ENCODE results near the gene REST. TPM values are rescaled to one million over a fixed set of nuclear protein-coding genes. Genes with fewer than 3 reads are reported as not detected.

REST gene
- polyA plus RNA-seq, 1 of the 3 experiments (the other 2 are of a cell fraction), result 6.0 TPM

- Histone ChIP-seq H3K9me2 (no peaks in the 10 kb centered on the region), H3K9ac (no peak overlapping the region), H3K4me2 (no peak overlapping the region), H3K36me3 (replicated peaks in 1 of 2; ENCODE audit: control insufficient read depth in 1 of 2, insufficient read depth in 2 of 2, low read length in 1 of 2) (peaks cover 0 to 17% of the 10 kb centered on the region in 2 experiments), H3K27ac (ENCODE audit: low read depth in 2 of 2, low read length in 1 of 2) (no peak overlapping the region; a peak in 1 of 4 replicates), H4K20me1 (ENCODE audit: insufficient read depth) (no peaks in the 10 kb centered on the region), H3K9me3 (no peaks in the 10 kb centered on the region), H3F3A (replicated peaks; ENCODE audit: insufficient read depth) (peaks cover 8% of the 10 kb centered on the region), H3K79me2 (ENCODE audit: insufficient read depth) (no peaks in the 10 kb centered on the region), H3K4me1 (ENCODE audit: control insufficient read depth in 1 of 2, insufficient read depth in 2 of 2, low read depth in 1 of 2, low read length in 1 of 2) (no peaks in the 10 kb centered on the region), H3K4me3 (ENCODE audit: low read depth in 2 of 2, low read length in 1 of 2) (no peak overlapping the region), H2AFZ (ENCODE audit: low read depth) (no peak overlapping the region), H3K27me3 (ENCODE audit: insufficient read depth) (no peaks in the 10 kb centered on the region)
- DNase-seq, result no peak
- WGBS (ENCODE audit: low lambda C conversion rate), result 68% methylated on average over 7 of the region's 7 CpGs
- ChIA-PET CTCF (no interaction called here), POLR2A (no interaction called here)
- no peak for TF ChIP-seq TEAD4 (IDR thresholded peaks at IDR 0.05; ENCODE audit: borderline replicate concordance, insufficient read depth)
- TF ChIP-seq MXI1 (IDR thresholded peaks at IDR 0.05; ENCODE audit: low read depth, low read length), result no peak
- no peak for TF ChIP-seq GATA2 (CRISPR knock-in tag; IDR thresholded peaks at IDR 0.05)
- no peak for TF ChIP-seq ELF1 (IDR thresholded peaks at IDR 0.05)
- TF ChIP-seq SIN3A (IDR thresholded peaks at IDR 0.05; ENCODE audit: borderline replicate concordance, low read depth, low read length), result no peak
Observed at GRCh38 chr4:56958111-56958517, 50.4 kb downstream of the REST start.

- no peak for DNase-seq
- peaks cover 8% of the 10 kb centered on the region for H3F3A ChIP-seq (replicated peaks; ENCODE audit: insufficient read depth)
- no peak overlapping the region for H3K9ac ChIP-seq
- H3K27ac ChIP-seq (ENCODE audit: low read depth in 2 of 2, low read length in 1 of 2), result no peak overlapping the region
- H3K9me2 ChIP-seq, result no peaks in the 10 kb centered on the region
- no peaks in the 10 kb centered on the region for H3K9me3 ChIP-seq
- H4K20me1 ChIP-seq (ENCODE audit: insufficient read depth), result no peaks in the 10 kb centered on the region
- peaks cover 0 to 24% of the 10 kb centered on the region in 2 experiments for H3K36me3 ChIP-seq (replicated peaks in 1 of 2; ENCODE audit: control insufficient read depth in 1 of 2, insufficient read depth in 2 of 2, low read length in 1 of 2)
- CTCF ChIA-PET, result no interaction called here
- H2AFZ ChIP-seq (ENCODE audit: low read depth), result no peak overlapping the region
- no peak overlapping the region for H3K4me3 ChIP-seq (ENCODE audit: low read depth in 2 of 2, low read length in 1 of 2)
- no peaks in the 10 kb centered on the region for H3K79me2 ChIP-seq (ENCODE audit: insufficient read depth)
- 94% methylated on average over 1 of the region's 1 CpG for WGBS (ENCODE audit: low lambda C conversion rate)
- TF ChIP-seq RAD21 (IDR thresholded peaks at IDR 0.05; ENCODE audit: low read length), result no peak
- TF ChIP-seq JUND (IDR thresholded peaks at IDR 0.05), result no peak
- no peak for TF ChIP-seq PBX3 (IDR thresholded peaks at IDR 0.05)
- TF ChIP-seq NFIC (IDR thresholded peaks at IDR 0.05; ENCODE audit: borderline replicate concordance), result no peak
- TF ChIP-seq GABPA (IDR thresholded peaks at IDR 0.05; ENCODE audit: low read depth), result no peak
- TF ChIP-seq YY1 (IDR thresholded peaks at IDR 0.05; ENCODE audit: low read depth), result no peak
- no peak for TF ChIP-seq EP300 (IDR thresholded peaks at IDR 0.05; ENCODE audit: borderline replicate concordance in 1 of 2, low read depth in 1 of 2, low read length in 1 of 2)
- TF ChIP-seq TAF1 (IDR thresholded peaks at IDR 0.05; ENCODE audit: borderline replicate concordance, low read depth, low read length), result no peak
- TF ChIP-seq RCOR1 (IDR thresholded peaks at IDR 0.05; ENCODE audit: low read length), result no peak
- no peak for TF ChIP-seq NRF1 (IDR thresholded peaks at IDR 0.05; ENCODE audit: low read depth, low read length)
- TF ChIP-seq USF1 (IDR thresholded peaks at IDR 0.05; ENCODE audit: borderline replicate concordance, low read depth), result no peak
- no peak for TF ChIP-seq TEAD4 (IDR thresholded peaks at IDR 0.05; ENCODE audit: borderline replicate concordance, insufficient read depth)
- H3K4me2 ChIP-seq, result no peak overlapping the region
- no peaks in the 10 kb centered on the region for H3K27me3 ChIP-seq (ENCODE audit: insufficient read depth)
- H3K4me1 ChIP-seq (ENCODE audit: control insufficient read depth in 1 of 2, insufficient read depth in 2 of 2, low read depth in 1 of 2, low read length in 1 of 2), result no peaks in the 10 kb centered on the region
- POLR2A ChIA-PET, result no interaction called here
Observed at GRCh38 chr4:56959100-56959499, 51.4 kb downstream of the REST start.
